GM19025 (cell line): ENCODE data around the gene FLOT1.
A peak's percentile ranks its signal among the peaks of the same experiment; 100 is the strongest.

ENCODE experiments used
- ATAC-seq: cut with Tn5 transposase; IDR thresholded peaks from one replicate; pipeline ENCODE4 v1.9.1; 2021; ENCODE audit warnings: mild to moderate bottlenecking, low read depth, moderate library complexity; ENCODE audit not compliant: unreplicated experiment

FLOT1 gene

DNA sequence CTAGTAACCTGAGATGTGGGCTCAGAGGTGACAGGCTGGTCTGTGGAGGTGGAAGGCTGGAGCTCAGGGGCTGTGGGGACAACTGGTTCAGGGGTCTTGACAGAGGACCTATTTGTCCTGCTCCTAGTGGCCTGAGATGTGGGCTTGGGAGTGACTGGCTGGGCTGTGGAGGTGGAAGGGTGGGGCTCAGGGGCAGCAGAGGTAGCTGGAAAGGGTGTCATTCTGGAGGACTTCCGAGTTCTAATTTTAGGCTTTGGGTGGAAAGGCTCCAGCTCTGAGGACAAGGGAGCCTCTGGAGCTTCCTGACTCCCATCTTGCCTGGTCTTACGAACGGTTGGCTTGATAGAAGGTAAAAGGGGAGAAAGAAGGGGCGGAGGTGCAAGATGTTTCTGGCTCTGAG lies 36.9 kb downstream of the FLOT1 start:
- ATAC-seq, result no peak

DNA sequence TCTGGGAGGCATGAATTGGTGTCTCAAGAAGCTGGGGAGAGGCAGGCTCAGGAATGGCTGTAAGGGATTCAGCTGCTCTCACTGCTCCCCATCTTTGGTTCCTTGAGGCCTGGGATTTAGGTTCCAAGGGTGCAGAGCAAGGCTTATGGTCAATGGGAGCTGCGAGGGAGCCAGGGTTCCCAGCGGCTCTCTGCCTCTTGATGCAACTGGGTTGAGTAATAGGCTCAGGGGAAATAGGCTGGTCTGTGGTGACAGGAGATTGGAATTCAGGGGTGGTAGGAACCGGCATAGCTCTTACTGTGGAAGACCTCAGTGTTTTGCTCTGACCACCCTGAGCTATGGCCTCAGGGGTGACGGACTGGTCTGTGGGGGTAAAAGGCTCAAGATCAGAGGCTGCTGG lies 38.7 kb downstream of the FLOT1 start:
- ATAC-seq, result no peak

DNA sequence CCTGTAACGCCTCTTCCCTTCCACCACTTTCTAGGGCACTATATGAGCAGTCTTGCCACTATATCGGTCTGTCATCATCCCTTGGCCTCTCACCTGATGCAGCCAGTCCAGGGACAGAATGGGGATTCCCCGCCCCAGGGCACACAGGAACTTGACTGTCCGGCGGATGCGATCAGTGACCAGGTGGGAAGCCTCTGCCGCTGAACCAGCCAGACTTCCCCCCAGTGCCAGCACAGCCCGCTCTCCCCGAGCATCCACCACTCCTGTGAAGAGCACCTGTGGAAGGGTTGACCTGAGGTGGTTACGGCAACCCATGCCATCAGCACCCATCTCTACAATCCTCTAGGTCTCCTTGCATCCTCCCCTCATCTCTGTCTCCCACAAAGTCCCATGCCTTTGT lies 39.5 kb downstream of the FLOT1 start:
- ATAC-seq, result no peak

DNA sequence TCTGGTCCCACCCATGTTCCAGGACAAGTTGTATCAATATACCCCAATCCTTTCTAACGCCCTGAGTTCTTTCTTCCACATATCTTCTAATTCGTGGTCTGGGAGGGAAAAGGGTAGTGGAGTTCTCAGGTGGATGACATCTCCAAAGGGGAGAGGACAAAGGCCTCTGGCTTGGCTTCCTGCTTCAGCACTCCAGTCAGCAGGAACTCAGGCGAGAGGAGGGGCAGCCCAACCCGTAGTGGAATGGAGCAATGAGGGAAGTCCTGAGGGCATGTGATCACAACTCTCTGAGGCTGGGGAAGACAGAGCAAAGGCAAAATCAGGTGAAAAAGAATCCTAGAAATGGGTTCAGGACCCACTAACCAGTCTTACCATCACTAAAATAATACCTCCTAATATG lies 42.1 kb downstream of the FLOT1 start:
- ATAC-seq, result no peak

DNA sequence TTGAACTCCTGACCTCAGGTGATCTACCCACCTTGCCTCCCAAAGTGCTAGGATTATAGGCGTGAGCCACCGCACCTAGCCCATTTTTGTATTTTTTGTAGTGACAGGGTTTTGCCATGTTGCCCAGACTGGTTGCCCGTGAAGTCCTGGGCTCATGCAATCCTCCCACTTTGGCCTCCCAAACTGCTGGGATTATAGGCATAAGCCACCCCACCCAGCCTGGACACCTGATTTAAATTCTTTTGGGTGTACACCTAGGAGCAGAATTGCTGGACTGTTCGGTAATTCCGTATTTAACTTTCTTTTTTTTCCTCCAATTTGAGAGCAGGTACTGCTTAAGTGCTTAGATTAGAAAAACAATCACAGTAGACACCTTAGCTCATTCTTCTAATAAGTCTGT lies 46.1 kb downstream of the FLOT1 start:
- ATAC-seq, result no peak

DNA sequence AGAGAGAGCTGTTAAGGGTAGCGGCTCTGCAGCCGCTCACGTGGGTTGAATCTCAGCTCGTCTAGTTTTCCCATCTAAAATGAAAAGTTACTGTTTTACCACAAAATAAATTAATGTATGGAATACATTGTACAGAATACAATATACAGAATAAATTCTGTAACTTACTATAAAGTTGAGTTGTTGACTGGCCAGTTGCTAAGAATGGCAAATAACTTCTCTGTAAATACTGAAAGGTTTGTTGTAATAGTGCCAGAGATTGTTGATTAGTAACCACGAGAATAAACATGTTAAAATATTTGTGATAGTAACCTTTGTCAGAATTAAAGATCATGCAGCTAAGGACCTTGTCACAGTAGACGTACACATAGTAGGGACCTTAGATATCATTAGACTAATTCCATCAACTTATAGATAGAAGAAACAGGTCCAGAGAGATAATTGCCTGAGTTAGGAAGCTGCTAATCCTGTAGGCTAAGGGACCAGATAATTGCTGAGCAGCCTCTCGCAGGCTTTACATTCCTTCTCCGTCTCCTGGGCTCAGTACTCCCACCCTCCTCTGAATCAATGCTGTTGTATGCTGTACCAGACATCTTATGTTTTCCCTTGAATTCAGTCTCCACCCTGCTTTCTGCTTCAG lies 51.2 kb downstream of the FLOT1 start:
- ATAC-seq, result no peak

DNA sequence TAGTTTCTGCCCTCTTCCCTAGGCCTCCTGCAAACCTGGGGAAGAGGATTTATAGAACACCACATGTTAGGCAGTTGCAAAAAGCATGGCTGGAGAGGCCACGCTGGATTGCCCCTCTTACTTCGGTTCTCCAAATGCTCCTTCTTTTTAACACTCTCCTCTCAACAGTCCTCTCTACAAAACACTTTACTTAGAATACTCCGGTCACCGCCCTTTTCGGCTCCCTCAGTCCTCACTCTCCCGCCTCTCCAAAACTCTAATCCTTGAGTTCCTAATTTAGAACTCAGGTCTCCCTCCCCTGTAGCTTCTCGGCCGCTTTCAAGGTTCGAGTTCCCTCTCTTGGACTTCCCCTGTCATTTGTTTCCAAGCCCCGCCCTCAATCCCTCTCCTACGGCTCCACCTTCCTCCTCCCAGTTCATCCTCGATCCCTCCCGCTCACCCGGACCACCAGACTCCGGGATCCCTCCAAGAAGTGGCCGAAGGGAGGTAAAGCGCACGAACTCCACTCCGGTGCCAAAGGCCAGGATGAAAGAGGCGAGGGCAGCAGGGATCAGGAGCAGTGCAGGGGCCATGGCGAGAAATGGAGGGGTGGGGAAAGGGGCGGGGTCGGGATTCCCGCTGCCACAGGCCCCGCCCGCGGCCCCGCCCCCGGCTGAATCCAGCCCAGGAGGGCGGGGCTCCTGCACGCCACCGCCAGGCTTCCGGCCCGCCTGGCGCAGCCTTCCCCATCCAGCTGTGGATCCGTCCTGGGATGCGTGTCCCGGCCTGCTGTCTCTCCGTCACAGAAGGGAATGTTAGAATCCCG lies 51.9 kb downstream of the FLOT1 start, which contains the start of gene NRM:
NRM (minus strand) TSS at position 582 of the 805 bp plus-strand sequence; CDS start at position 572, 10 bp downstream.
- no peak for ATAC-seq

DNA sequence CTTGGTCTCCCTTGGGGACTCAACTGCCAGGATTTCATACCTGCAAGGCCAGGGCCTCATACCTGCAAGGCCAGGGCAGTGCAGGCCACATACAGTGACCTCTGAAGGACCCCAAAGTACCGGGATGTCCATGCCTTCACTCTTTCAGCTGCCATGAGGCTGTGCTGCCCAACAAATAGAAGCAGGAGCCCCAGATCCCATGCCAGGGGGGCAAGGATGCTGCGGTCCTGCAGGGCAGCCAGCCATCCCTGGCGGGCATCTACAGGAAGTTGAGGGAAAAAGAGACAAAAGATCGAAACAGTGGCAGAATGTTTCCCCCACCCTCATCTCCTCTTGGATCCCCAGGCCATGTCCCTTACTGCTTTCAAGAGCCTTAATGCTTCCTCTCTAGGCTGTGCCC lies 52.5 kb downstream of the FLOT1 start:
- no peak for ATAC-seq

DNA sequence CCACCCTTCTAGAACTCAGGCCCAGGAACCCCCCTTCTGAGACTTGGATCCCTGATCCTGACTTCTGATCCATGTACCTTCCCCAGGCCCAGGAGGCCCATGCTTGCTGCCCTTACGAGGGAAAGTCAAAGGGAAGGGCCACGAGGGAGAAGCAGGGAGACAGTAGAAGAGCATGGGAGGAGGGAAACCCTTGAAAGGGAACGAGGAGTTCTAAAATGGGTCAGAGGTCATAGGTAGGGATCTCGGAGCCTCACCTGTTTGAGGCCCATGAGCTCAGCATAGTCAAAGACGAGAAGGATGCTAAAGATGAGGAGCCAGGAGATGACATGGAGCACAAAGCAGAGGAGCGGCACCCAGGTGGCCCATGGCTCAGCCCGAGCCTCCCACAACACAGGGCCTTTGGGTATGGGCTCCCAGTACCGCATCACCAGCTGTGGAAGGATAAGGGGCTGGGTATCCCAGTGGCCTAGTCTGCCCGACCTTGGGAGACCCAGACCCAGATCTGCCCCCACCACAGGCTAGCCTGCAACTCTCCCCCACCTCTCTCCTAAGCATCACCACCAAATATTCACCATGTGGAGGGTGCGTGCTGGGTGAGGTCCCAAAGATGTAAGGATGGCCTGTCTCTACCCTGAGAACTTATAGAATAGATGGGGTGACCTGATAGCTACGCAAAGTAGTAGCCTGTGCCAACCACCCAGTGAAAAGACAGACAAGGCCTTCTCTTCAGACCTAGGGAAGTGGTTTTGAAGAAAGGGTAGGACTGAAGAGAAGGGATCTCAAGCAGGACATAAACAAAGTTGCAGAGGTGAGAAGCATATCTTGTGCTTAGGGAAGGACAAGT lies 53.2 kb downstream of the FLOT1 start:
- ATAC-seq, result no peak

DNA sequence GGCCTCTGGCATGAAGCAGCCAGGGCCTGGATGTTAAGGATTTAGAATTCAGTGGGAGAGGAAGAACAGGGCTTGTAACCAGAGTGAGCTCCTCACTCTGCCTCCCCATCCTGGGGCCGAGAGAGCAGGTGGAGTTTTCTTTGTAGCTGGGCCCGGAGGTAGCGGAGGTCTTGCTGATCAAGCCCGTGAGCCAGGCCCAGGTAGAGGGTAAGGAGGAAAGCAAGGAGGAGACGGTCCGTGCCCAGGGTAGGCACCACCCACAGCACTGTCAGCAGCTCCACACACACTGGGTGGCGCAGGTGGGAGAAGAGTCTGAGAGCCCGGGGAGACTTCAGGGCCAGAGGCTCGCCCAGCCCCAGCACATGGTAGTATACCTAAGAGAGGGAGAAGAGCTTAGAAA lies 53.9 kb downstream of the FLOT1 start:
- no peak for ATAC-seq

DNA sequence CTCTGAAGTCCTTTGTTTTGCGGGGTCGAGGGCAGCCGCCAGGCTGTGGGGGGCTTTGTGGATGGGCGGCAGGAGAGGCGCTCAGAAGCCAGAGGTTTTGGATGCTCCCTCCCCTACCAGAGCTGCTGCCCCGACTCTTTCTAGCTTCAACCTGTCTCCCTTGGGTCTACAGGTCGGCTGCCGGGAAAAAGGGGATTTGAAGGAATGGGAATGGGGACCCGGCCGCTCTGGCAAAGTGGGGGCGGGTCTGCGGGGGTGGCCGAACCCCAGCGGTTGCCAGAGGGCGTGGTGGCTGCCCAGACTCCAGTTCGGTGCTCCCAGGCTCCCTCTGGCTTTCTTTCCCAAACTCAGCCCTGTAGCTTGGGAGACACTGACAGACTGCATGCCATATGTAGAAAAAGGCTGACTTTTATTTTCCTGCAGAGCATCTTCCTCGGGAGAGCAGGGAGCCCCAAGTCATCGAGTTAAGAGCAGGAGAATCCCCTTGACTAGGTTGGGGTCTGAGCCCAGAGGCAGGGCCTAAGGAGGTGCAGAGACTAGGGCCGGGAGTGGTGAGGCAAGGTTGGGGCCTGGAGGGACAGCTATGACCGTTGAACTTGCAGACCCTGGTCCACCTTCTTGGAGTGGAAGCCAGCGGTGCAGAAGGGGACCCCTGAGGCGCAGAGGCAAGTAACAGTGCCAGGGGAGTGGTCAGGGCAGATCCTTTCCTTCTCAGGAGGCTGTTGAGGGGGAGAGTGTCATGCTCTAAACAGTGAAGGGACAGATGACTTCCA lies 54.6 kb downstream of the FLOT1 start:
- ATAC-seq, result no peak

DNA sequence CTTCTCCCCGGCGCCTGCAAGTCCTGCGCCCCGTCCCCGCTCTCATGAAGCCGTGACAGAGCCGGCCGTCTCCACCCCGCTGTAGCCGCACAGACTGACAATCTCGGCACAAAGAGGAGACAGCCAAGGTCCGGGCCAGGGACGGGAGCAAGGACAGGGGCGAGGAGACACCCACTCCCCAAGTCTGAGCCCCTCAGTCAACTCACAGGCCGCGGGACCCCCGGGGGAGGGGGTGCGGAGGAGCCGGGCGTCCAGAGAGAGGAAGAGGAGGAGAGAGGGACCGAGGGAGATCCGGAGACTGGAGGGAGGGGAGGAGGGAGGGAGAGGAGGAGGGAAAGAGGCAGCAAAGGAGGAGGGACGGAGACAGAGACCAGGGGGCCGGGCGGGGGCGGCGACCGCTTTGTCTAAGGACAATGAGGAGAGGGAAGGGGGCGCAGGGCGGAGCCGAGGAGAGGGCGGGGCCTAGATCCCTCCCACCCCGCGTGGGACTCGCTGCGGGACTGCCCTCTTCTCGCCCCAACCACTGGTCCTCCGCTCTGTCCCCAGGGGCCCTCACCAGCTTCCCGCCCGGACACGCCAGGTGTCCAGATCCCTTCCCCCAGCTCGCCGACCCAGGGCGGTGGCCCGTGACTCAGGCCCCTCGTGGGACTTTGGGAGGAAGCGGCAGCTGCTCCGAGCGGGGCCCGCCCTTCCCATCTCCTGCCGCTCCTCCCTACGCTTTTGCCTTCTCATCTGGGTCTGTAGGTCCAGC lies 55.4 kb downstream of the FLOT1 start:
- peak; percentile 55 for ATAC-seq

DNA sequence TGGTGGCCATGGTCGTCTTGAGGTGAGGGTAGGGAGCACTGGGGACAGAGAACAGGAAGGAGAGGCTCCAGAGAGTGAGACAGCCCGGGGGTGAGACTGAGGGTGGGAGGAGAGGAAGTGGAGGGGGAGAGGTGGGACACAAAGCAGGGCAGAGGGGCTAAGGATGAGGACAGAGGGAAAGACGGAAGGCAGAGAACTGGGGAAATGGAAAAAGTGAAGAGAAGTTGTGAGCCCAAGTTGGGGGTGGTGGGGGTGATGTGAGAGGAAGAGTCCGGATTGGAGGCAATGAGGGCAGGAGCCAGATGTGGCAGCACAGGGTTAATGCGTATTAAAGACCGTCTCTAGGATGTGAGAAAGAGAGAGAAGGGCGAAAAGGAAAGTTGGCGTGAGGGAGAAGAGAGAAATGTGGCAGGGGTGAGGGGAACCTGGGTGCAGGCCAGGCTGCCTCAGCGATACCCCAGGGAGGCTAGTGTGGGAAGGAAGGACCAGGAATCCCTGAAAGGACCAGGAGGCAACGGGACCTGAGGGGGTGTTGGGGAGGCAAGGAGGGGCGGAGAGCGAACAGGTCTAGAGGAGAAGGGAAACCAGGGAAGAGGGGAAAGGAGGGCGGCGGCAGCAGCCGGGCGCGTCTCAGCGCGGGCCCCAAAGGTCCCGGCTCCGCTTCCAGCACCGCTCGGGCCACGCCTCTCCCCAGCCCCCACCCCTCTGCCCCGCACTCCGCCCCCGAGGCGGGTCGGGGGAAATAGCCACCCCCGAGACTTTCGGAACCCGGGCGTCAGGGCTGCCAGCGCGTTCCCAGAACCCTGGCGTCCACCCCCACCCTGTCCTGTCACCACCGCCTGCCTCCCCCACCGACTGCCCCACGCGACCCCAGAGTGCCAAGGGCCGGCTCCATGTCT lies 56.2 kb downstream of the FLOT1 start, which contains the start of gene PPP1R18:
PPP1R18 (minus strand) TSS at position 637 of the 899 bp plus-strand sequence; CDS start at position 10, 627 bp downstream.
- ATAC-seq, result peak; percentile 17

DNA sequence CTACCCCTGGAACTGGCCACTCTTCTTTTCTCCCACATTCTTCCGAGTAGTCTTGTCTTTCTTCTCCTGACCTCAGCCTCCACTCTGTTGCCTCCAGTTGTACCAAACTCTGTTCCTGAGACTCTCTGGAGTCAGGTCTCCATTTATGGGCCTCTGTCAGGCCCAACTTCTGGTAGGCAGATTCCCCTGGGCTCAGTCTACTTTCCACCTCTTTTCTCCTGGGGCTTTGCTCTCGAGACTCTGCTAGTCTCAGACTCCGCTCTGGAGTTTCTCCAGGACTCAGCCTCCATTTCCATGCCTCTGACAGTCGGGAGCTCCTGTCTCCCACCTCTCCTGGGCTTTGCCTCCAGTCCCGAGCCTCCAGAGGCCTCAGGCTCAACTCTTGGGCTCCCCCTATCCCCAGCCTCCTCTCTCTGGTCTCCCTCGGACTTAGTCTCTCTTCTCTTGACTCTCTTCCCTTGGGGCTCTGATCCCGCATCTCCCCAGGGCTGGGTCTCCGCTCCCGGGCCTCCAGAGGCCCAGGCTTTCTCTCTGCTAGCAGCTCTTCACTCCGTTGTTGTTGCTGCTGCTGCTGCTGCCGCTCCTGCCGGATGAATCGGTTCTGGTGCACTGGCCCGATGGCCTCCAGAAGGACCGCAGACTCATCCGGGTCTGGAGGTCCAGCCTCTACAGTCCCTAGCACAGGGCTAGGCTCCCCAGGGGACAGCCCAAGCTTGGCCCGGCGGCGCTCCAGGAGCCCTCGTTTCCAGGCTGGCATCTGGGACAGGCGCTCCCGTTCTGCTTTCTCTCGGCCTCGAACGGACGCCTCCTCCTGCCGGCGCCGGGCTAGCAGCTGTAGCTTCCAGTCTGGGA lies 57.1 kb downstream of the FLOT1 start:
- ATAC-seq, result no peak

DNA sequence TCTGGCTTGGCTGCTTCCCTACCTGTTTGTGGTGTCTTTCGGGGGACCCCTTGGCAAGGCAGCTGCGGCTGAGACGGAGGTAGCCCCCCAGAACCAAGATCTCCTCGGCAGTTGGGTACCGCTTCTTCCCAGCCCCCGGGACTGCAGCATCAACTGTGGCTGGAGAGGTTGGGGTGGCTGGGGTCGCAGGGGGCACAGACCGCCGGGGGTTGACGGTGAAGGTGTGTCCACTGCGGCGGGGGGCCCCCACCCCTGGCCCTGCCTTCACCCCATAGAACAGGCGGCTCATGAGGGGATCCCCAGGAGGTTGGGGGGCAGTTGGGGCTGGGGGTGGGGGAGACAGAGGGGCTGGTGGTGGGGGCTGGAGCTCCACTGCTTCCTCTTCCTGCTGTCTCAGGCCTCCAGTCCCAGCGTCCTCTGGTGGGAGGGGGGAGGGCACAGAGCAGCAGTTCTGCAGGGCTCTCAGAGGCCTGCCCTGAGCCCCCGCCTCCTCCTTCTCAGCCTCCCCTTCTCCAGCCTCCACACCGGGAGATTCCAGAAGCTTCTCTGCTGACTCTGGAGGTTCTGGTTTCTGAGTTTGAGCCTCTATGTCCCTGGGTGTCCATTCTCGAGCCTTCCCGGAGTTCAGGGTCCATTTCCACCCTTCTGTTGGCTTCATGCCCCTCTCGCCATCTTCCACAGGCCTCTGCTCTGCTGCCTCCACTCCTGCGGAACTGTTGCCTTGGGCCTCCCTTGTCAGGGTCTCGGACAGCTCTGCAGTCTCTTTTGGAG lies 57.9 kb downstream of the FLOT1 start:
- no peak for ATAC-seq

DNA sequence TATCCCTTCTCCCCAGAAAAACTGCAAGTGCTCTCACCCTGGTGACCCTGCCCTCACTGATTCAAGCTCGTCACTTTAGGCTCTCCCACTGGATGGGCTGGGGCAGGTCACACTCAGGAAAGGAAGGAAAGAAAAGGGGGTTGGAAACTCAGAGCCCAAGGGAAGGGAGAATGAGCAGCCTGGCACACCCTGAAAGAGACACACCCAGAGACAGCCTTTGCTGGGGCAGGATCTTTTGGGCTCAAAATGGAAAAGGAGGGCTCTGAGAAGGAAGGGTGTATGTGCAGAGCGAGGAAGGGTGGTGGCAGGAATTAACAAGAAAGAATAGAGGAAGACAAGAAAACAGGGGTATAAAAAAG lies 58.5 kb downstream of the FLOT1 start:
- ATAC-seq, result no peak
